Liver (tissue), 9 donors: ENCODE results near the gene CD40. TPM values are rescaled to one million over a fixed set of nuclear protein-coding genes. Genes with fewer than 3 reads are reported as not detected.

Experiments
- DNase-seq: peaks from one replicate; pipeline ENCODE4 v3.0.0-alpha.2; 2017; ENCODE audit warnings: low spot score
- H3K27ac ChIP-seq, 2 donors: one replicate each; pipeline ENCODE4 v1.7.0; 2013; ENCODE audit warnings: inconsistent platforms in 2 of 2, low read length in 2 of 2, control low read depth in 1 of 2, low read depth in 1 of 2, mild to moderate bottlenecking in 1 of 2
- H3K27me3 ChIP-seq, 4 donors: one replicate each; pipeline versions ENCODE4 v1.6.1 to v1.7.0; 2013; ENCODE audit warnings: low read length in 3 of 4, inconsistent platforms in 1 of 4, mild to moderate bottlenecking in 1 of 4, moderate library complexity in 1 of 4; ENCODE audit not compliant: control insufficient read depth in 4 of 4, insufficient read depth in 4 of 4
- H3K36me3 ChIP-seq, 4 donors: one replicate each; pipeline versions ENCODE4 v1.6.1 to v1.7.0; 2013; ENCODE audit warnings: low read length in 3 of 4, mild to moderate bottlenecking in 3 of 4, low read depth in 1 of 4, moderate library complexity in 1 of 4; ENCODE audit not compliant: control insufficient read depth in 4 of 4, insufficient read depth in 3 of 4
- H3K4me1 ChIP-seq, 4 donors: one replicate each; pipeline versions ENCODE4 v1.6.1 to v1.7.0; 2013; ENCODE audit warnings: low read length in 3 of 4, mild to moderate bottlenecking in 3 of 4, moderate library complexity in 1 of 4; ENCODE audit not compliant: control insufficient read depth in 4 of 4, insufficient read depth in 4 of 4
- H3K4me3 ChIP-seq, 3 donors: one replicate each; pipeline versions ENCODE4 v1.6.1 to v1.7.0; 2013; ENCODE audit warnings: low read length in 3 of 3, control low read depth in 1 of 3, low read depth in 1 of 3, mild to moderate bottlenecking in 1 of 3
- H3K9ac ChIP-seq, 2 donors: one replicate each; pipeline ENCODE4 v1.7.0; 2013; ENCODE audit warnings: low read length in 2 of 2, mild to moderate bottlenecking in 2 of 2, moderate library complexity in 2 of 2, control low read depth in 1 of 2, low read depth in 1 of 2
- H3K9me3 ChIP-seq, 4 donors: one replicate each; pipeline versions ENCODE4 v1.6.1 to v1.7.0; 2013; ENCODE audit warnings: low read length in 3 of 4; ENCODE audit not compliant: control insufficient read depth in 4 of 4
- ATF3 ChIP-seq: IDR thresholded peaks from 2 replicates; pipeline ENCODE4 v1.6.1; 2016; ENCODE audit warnings: antibody characterized with exemption
- CTCF ChIP-seq: fragments of 150-350 bp; IDR thresholded peaks from 2 replicates; pipeline ENCODE4 v1.5.1; 2017; ENCODE audit warnings: improper control_type of control experiment, low read depth, low read length; ENCODE audit not compliant: missing input control
- EGR1 ChIP-seq, 2 donors: IDR thresholded peaks; 2 replicates each; pipeline ENCODE4 v1.6.1; 2016 to 2018; ENCODE audit warnings: antibody characterized with exemption in 2 of 2, low read depth in 2 of 2
- FOXA1 ChIP-seq: IDR thresholded peaks from 2 replicates; pipeline ENCODE4 v1.6.1; 2016; ENCODE audit warnings: antibody characterized with exemption
- FOXA2 ChIP-seq: IDR thresholded peaks from 2 replicates; pipeline ENCODE4 v1.6.1; 2016; ENCODE audit warnings: antibody characterized with exemption
- GABPA ChIP-seq, 2 donors: IDR thresholded peaks in 1 of 2; conservative IDR thresholded peaks in 1 of 2; 2 replicates each; pipeline ENCODE4 v1.6.1; 2016; ENCODE audit warnings: antibody characterized with exemption in 2 of 2, mild to moderate bottlenecking in 1 of 2, moderate library complexity in 1 of 2
- HNF4A ChIP-seq, 2 donors: conservative IDR thresholded peaks; 2 replicates each; pipeline ENCODE4 v1.6.1; 2016; ENCODE audit warnings: antibody characterized with exemption in 2 of 2, mild to moderate bottlenecking in 2 of 2
- HNF4G ChIP-seq: IDR thresholded peaks from 2 replicates; pipeline ENCODE4 v1.6.1; 2016; ENCODE audit warnings: antibody characterized with exemption
- JUND ChIP-seq, 2 donors: IDR thresholded peaks; 2 replicates each; pipeline ENCODE4 v1.6.1; 2016; ENCODE audit warnings: antibody characterized with exemption in 2 of 2
- MAX ChIP-seq: IDR thresholded peaks from 2 replicates; pipeline ENCODE4 v1.6.1; 2016; ENCODE audit warnings: antibody characterized with exemption
- NR2F2 ChIP-seq: IDR thresholded peaks from 2 replicates; pipeline ENCODE4 v1.6.1; 2016; ENCODE audit warnings: antibody characterized with exemption
- RAD21 ChIP-seq, 2 donors: IDR thresholded peaks; 2 replicates each; pipeline ENCODE4 v1.6.1; 2016; ENCODE audit warnings: antibody characterized with exemption in 2 of 2, mild to moderate bottlenecking in 2 of 2
- SP1 ChIP-seq: IDR thresholded peaks from 2 replicates; pipeline ENCODE4 v1.6.1; 2018; ENCODE audit warnings: antibody characterized with exemption, mild to moderate bottlenecking
- TAF1 ChIP-seq: conservative IDR thresholded peaks from 2 replicates; pipeline ENCODE4 v1.6.1; 2016; ENCODE audit warnings: antibody characterized with exemption, mild to moderate bottlenecking
- YY1 ChIP-seq: IDR thresholded peaks from 2 replicates; pipeline ENCODE4 v1.6.1; 2016; ENCODE audit warnings: antibody characterized with exemption, mild to moderate bottlenecking
- ZBTB33 ChIP-seq: IDR thresholded peaks from 2 replicates; pipeline ENCODE4 v1.6.1; 2016; ENCODE audit warnings: antibody characterized with exemption
- WGBS: extraction: QIAGEN DNeasy Blood & Tissue Kit; methylation state at CpG from one replicate; pipeline ENCODE4 v1.1.7; 2013; 5-methylcytosine and 5-hydroxymethylcytosine counted together
- polyA plus RNA-seq, 2 donors: library from polyadenylated mRNA; stranded (reverse) in 1 of 2; unstranded in 1 of 2; fragments of 200-250 nt in 1 of 2; fragments of >200 nt in 1 of 2; fragmentation: Nextera tagmentation in 1 of 2; extraction: Ambion mirVana in 1 of 2; gene quantifications; one replicate each; pipeline versions ENCODE4 v1.2.1 to v1.2.3, GENCODE V29; 2013 to 2015
- total RNA-seq, 2 donors: library from RNA; depleted of rRNA; stranded (reverse); fragments of >200 nt; gene quantifications; one replicate each; pipeline ENCODE4 v1.2.3, GENCODE V29; 2014
- donor health status: healthy.
- donor health status: healthy.
- donor health status: healthy.
- donor health status: healthy.
- donor health status: healthy.

Gene CD40
- total and polyA plus RNA-seq, 4 donors, result 2.2 to 9.4 (median 6.0) TPM

- no peaks in the 10 kb centered on the region for H3K9me3 ChIP-seq
- H3K4me3 ChIP-seq, result no peak overlapping the region
- TF ChIP-seq SP1, result no peak
- TF ChIP-seq ATF3, result no peak
- no peak for TF ChIP-seq YY1
- no peak for TF ChIP-seq FOXA1
- no peak for TF ChIP-seq FOXA2
- TF ChIP-seq MAX, result no peak
- no peak for TF ChIP-seq JUND (IDR thresholded peaks at IDR 0.05)
- TF ChIP-seq NR2F2, result no peak
- no peak for TF ChIP-seq GABPA (IDR thresholded peaks at IDR 0.05 in 1 of 2, conservative IDR thresholded peaks at IDR 0.05 in 1 of 2)
- no peak for TF ChIP-seq ZBTB33
- no peaks in the 10 kb centered on the region for H3K36me3 ChIP-seq
- H3K4me1 ChIP-seq, result no peaks in the 10 kb centered on the region
- DNase-seq, result no peak
- 70% methylated on average over 2 of the region's 2 CpGs for WGBS
- no peak overlapping the region for H3K9ac ChIP-seq
- H3K27me3 ChIP-seq, result peaks cover 0 to 3% (median 1%) of the 10 kb centered on the region in 4 donors
- no peak overlapping the region for H3K27ac ChIP-seq
Observed at GRCh38 chr20:46154796-46155195, 36.7 kb downstream of the CD40 start.

GRCh38 chr20:46156065-46156464 is 38.0 kb downstream of the CD40 start:
- Histone ChIP-seq H3K4me3 (no peak overlapping the region), H3K4me1 (no peaks in the 10 kb centered on the region), H3K36me3 (no peaks in the 10 kb centered on the region), H3K27ac (no peak overlapping the region), H3K27me3 (peaks cover 0 to 3% (median 1%) of the 10 kb centered on the region in 4 donors), H3K9me3 (no peaks in the 10 kb centered on the region), H3K9ac (no peak overlapping the region)
- 42% methylated on average over 8 of the region's 8 CpGs for WGBS
- TF ChIP-seq SP1 (no peak), ATF3 (no peak), NR2F2 (no peak), ZBTB33 (no peak), HNF4G (no peak), FOXA1 (no peak), GABPA (IDR thresholded peaks at IDR 0.05 in 1 of 2, conservative IDR thresholded peaks at IDR 0.05 in 1 of 2) (no peak), RAD21 (IDR thresholded peaks at IDR 0.05) (no peak), HNF4A (conservative IDR thresholded peaks at IDR 0.05) (no peak)
- DNase-seq, result no peak

GRCh38 chr20:46157076-46157592 is 39.0 kb downstream of the CD40 start:
- Histone ChIP-seq H3K9ac (no peak overlapping the region), H3K4me1 (no peaks in the 10 kb centered on the region), H3K27me3 (peaks cover 0 to 3% (median 1%) of the 10 kb centered on the region in 4 donors), H3K4me3 (no peak overlapping the region), H3K9me3 (no peaks in the 10 kb centered on the region), H3K36me3 (no peaks in the 10 kb centered on the region), H3K27ac (no peak overlapping the region)
- TF ChIP-seq TAF1 (no peak), GABPA (IDR thresholded peaks at IDR 0.05 in 1 of 2, conservative IDR thresholded peaks at IDR 0.05 in 1 of 2) (no peak), NR2F2 (no peak), EGR1 (IDR thresholded peaks at IDR 0.05; ENCODE audit: low read depth in 2 of 2) (no peak), ATF3 (no peak), SP1 (no peak), FOXA2 (no peak), ZBTB33 (no peak), CTCF (no peak), RAD21 (IDR thresholded peaks at IDR 0.05) (no peak), MAX (no peak)
- WGBS, result 69% methylated on average over 6 of the region's 6 CpGs
- DNase-seq, result no peak
